Measurements from ENCODE around the gene MTUS2.

The MTUS2 gene

DNA sequence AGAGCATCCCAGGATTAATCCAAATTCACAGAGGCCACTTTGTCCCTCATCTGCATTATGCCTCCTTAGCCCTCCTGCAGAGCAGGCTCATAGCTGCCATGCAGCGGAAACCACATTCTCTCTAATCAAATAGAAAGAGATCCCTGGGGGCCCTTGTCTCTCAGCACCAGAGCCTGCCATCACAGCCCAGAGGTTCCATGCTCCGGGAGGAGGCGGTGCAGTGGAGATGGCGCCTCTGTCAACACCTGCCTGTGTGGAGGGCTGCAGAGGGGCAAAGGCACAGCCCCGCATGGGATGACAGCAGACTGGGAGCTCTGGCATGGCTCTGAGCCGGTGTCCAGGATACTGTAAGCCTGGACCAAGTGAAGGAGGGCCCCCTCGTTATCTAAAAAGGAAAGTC lies 664.1 kb downstream of the MTUS2 start:
- TF ChIP-seq CTCF (IDR thresholded peaks at IDR 0.05; ENCODE audit: extremely low read depth, missing control alignments): no peak
- DNase-seq (ENCODE audit: low spot score): no peak

DNA sequence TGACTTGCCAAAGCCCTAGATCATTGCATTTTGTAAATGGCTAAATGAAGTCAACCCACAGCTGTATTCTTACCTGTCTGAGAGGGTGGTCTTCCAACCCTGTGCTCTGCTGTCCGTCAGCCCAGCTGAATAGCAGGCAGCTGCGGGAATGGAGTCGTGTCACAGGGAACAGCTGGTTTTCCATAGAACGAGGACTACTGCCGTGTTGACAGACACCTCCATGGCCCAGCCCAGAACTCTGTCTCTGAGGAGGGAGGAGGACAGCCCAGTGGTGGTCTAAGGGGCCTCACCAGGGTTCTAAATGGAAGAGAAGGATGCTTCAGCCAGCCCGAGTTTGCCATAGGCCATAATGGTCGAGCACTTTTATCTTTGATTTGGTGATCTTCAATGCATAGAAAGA lies 664.7 kb downstream of the MTUS2 start:
- DNase-seq (ENCODE audit: low spot score): no peak

DNA sequence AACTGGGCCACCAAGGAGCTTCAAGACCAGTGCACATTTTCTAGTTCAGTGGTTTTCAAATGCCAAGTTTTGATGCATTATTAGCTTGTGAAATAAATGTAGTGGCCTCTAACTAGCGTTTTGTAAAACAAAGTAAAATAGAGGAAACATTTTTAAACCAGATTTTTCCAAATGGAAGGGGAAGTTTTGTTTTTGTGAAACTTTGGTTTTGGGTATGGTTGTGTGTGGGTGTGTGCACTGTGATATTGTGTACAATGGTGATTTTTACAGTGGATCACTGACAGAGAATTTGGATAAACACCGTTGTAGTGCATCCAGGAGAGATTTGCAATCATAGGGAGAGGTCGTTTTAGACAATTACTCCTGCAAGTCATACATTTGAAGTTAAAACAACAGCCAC lies 666.4 kb downstream of the MTUS2 start:
- TF ChIP-seq CTCF (IDR thresholded peaks at IDR 0.05; ENCODE audit: extremely low read depth, missing control alignments): no peak
- no peak for DNase-seq (ENCODE audit: low spot score)

More for the DNA sequence above, 664.7 kb downstream of the MTUS2 start:
- no peak for TF ChIP-seq CTCF (IDR thresholded peaks at IDR 0.05; ENCODE audit: extremely low read depth, missing control alignments)

DNA sequence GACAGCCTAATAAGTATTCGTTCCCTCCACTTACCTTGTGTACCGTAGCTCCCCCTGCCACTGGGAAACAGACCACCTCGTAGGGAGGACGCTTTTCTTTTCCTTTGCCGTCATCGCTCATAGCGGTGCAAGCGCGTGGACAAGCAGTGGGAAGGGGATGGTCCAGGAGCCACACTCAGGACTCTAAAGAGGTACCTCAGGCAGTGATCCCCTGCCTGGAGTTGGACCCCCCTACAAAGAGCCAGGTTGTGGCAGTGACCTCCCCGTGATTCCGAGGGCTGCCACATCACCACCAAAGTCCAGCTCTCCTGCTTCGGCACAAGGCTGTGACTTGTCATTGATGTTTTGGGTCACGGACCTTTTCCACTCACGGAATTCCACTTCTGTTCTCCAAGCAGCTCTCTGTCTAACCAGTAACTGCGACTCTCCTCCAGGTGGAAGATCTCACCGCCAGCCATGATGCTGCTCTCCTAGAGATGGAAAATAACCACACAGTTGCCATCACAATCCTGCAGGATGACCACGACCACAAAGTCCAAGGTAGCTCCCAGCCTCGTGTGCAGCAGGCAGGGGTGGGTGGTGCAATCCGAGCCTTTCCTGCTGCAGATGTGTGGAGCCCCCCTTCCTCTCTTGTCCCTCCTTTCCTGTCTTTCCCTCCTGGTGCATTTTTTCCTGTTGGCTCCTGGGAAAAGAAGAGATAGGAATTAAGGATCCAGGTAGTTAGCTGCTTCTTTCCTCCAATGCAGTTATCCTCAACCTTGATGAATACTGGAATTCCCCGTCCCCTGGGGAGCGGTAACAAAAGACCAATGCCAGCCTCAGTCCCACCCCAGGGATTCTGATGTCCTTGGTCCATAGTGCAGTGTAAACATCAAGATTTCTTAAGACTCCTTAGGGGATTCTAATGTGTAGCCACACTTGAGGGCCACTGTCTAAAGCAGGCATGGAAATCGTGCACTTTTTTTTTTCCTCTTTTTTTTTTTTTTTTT lies 667.6 kb downstream of the MTUS2 start:
- DNase-seq (ENCODE audit: low spot score): no peak
- TF ChIP-seq CTCF (IDR thresholded peaks at IDR 0.05; ENCODE audit: extremely low read depth, missing control alignments): no peak

DNA sequence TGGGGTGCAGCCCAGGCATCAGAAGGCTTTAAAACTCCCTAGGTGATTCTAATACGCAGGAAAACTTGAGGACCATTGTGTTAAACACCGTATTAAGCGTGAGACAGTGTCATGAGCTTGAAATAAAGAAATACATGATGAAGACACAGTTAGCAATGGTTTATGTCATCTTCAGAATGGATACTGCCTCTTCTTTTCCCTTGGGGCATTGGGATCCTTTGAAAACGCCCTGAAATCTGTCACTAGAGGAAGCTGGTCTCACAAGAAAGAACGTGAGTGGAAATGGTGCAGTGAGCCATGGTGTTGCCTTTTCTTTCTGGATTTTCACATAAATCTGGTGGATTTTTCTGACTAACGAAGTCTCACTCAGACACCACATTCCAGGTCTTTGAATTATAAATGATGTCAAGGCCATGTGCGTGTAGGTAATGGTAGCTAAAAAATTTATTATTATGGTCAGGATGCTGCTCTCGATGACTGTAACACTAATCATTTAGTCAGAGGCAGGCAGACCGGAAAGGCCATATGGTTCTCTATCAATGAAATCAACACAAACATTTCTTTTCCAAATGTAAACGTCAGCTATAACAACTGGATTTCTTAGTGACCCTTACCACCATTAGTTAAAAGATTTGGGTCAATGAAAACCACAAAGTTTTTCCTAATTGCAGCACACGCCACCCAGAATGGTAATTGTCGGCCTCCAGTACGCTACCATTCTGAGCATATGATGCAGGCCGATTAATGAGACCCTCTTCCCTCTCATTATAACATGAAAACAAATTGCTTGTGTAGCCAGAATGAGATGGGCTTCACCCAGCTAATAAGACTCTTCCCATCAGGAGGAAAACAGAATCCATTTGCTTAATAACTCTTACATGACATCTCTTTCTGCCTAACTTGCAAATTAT lies 669.8 kb downstream of the MTUS2 start:
- no peak for TF ChIP-seq CTCF (IDR thresholded peaks at IDR 0.05; ENCODE audit: extremely low read depth, missing control alignments)
- DNase-seq (ENCODE audit: low spot score): no peak

- no peak for TF ChIP-seq CTCF (IDR thresholded peaks at IDR 0.05; ENCODE audit: extremely low read depth, missing control alignments)
- DNase-seq (ENCODE audit: low spot score): no peak
These were observed 670.4 kb downstream of the MTUS2 start for GRCh38 chr13:29490561-29490885.

DNA sequence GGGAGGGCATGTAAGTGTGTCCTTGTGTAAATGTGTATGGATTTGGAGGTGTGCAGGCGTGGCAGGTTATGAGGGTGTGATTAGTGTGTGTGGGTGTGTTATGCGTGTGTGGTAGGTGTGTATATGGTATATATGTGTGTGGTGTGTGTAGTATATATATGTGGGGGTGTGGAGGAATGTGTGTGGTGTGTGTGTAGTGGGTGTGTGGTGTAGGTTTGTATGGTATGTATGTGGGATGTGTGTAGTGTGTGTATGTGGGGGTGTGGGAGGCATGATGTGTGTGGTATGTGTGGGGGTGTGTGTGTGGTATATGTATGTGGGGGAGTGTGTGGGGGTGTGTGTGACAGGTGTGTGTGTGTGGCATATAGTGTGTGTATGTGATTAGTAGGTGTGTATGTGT lies 671.1 kb downstream of the MTUS2 start:
- TF ChIP-seq CTCF (IDR thresholded peaks at IDR 0.05; ENCODE audit: extremely low read depth, missing control alignments): no peak
- DNase-seq (ENCODE audit: low spot score): no peak
